ENCODE data around the gene PAH. TPM values are rescaled to one million over a fixed set of nuclear protein-coding genes. Genes with fewer than 3 reads are reported as not detected.

The PAH gene
- total and polyA plus RNA-seq, 2 of the 13 experiments (the other 11 are each of a cell fraction or from before 2014, with no cell fraction given), result 192 to 451 TPM

DNA sequence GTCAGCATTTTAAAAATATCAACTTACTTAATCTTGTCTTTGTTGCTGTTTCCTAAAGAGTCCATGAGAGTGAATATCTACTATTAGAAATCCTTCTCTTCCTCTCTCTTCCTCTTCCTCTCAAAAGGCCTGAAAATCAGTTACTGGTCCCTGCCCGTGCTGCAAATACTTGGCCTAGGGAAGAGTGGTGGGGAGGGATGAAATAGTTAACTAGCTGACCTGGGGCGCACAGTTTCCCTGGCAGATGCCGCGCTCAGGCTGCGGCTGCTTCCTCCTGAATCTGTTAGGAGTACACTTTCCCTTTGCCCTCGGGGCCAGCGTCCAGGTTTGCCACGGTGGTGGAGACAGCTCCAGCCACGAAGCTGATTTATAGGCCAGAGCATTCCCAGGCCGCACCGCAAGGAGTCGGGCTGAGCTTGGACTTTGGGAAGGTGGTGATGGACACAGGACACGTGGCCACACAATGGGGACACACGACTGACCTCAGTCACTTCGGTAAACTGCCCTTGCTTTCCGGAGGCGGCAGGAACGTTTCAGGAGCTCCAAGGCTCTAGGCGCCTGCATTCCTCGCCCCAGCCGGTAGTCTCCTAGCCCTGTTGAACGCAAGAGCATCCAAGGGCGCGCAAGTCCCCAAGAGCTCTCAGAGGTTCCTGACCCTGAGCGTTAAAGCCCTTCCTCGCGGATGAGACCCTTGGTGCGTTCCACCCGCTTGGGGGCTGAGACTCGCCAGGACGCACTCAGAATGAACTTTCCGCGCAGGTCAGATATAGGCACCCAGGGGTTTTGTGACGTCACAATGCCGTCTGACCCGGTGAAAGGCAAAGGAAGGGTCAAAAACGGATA lies 33.3 kb upstream of the PAH start (continued):
- TF ChIP-seq, protein P1, sequence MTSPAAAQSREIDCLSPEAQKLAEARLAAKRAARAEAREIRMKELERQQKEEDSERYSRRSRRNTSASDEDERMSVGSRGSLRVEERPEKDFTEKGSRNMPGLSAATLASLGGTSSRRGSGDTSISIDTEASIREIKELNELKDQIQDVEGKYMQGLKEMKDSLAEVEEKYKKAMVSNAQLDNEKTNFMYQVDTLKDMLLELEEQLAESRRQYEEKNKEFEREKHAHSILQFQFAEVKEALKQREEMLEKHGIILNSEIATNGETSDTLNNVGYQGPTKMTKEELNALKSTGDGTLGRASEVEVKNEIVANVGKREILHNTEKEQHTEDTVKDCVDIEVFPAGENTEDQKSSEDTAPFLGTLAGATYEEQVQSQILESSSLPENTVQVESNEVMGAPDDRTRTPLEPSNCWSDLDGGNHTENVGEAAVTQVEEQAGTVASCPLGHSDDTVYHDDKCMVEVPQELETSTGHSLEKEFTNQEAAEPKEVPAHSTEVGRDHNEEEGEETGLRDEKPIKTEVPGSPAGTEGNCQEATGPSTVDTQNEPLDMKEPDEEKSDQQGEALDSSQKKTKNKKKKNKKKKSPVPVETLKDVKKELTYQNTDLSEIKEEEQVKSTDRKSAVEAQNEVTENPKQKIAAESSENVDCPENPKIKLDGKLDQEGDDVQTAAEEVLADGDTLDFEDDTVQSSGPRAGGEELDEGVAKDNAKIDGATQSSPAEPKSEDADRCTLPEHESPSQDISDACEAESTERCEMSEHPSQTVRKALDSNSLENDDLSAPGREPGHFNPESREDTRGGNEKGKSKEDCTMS (CRISPR knock-in tag; conservative IDR thresholded peaks at IDR 0.05), result no peak
- TF ChIP-seq ZNF776 (CRISPR knock-in tag; IDR thresholded peaks at IDR 0.05), result no peak
- TF ChIP-seq, protein P2, sequence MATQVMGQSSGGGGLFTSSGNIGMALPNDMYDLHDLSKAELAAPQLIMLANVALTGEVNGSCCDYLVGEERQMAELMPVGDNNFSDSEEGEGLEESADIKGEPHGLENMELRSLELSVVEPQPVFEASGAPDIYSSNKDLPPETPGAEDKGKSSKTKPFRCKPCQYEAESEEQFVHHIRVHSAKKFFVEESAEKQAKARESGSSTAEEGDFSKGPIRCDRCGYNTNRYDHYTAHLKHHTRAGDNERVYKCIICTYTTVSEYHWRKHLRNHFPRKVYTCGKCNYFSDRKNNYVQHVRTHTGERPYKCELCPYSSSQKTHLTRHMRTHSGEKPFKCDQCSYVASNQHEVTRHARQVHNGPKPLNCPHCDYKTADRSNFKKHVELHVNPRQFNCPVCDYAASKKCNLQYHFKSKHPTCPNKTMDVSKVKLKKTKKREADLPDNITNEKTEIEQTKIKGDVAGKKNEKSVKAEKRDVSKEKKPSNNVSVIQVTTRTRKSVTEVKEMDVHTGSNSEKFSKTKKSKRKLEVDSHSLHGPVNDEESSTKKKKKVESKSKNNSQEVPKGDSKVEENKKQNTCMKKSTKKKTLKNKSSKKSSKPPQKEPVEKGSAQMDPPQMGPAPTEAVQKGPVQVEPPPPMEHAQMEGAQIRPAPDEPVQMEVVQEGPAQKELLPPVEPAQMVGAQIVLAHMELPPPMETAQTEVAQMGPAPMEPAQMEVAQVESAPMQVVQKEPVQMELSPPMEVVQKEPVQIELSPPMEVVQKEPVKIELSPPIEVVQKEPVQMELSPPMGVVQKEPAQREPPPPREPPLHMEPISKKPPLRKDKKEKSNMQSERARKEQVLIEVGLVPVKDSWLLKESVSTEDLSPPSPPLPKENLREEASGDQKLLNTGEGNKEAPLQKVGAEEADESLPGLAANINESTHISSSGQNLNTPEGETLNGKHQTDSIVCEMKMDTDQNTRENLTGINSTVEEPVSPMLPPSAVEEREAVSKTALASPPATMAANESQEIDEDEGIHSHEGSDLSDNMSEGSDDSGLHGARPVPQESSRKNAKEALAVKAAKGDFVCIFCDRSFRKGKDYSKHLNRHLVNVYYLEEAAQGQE (IDR thresholded peaks at IDR 0.05; ENCODE audit: borderline replicate concordance in 1 of 2, low read depth in 1 of 2, low read length in 2 of 2), result no peak
- TF ChIP-seq ZNF430 (CRISPR knock-in tag; IDR thresholded peaks at IDR 0.05), result 0 out of 2 replicates have a peak, but pooled peaks have one; percentile 46
- TF ChIP-seq KLF13 (CRISPR knock-in tag; IDR thresholded peaks at IDR 0.05), result no peak
- no peak for TF ChIP-seq ZNF34 (CRISPR knock-in tag; IDR thresholded peaks at IDR 0.05; ENCODE audit: borderline replicate concordance)
- TF ChIP-seq CSRNP1 (CRISPR knock-in tag; IDR thresholded peaks at IDR 0.05), result no peak
- TF ChIP-seq SATB2 (CRISPR knock-in tag; IDR thresholded peaks at IDR 0.05), result no peak
- TF ChIP-seq ZNF549 (CRISPR knock-in tag; IDR thresholded peaks at IDR 0.05), result no peak
- peak; percentile 85 for TF ChIP-seq ZNF800 (CRISPR knock-in tag; IDR thresholded peaks at IDR 0.05)
- TF ChIP-seq ATM (IDR thresholded peaks at IDR 0.05; ENCODE audit: borderline replicate concordance), result no peak
- no peak for TF ChIP-seq GATAD1 (CRISPR knock-in tag; IDR thresholded peaks at IDR 0.05)
- TF ChIP-seq DMAP1 (CRISPR knock-in tag; IDR thresholded peaks at IDR 0.05), result no peak
- TF ChIP-seq TEF (CRISPR knock-in tag; IDR thresholded peaks at IDR 0.05), result no peak
- TF ChIP-seq ATF5 (CRISPR knock-in tag; IDR thresholded peaks at IDR 0.05; ENCODE audit: low read depth), result no peak
- TF ChIP-seq SAFB2 (CRISPR knock-in tag; IDR thresholded peaks at IDR 0.05; ENCODE audit: borderline replicate concordance, low read depth), result no peak
- TF ChIP-seq ETV5 (CRISPR knock-in tag; IDR thresholded peaks at IDR 0.05; ENCODE audit: borderline replicate concordance), result no peak
- no peak for TF ChIP-seq CEBPG (CRISPR knock-in tag; IDR thresholded peaks at IDR 0.05)

Data from HepG2 (cell line).